ENCODE results near the gene CDK9.
A peak's percentile ranks its signal among the peaks of the same experiment; 100 is the strongest.
"Not testable (repeated sequence)": the region's sequence is repeated elsewhere in the genome, so short reads cannot be mapped to it uniquely, and the experiment has no call there.

Gene CDK9

DNA sequence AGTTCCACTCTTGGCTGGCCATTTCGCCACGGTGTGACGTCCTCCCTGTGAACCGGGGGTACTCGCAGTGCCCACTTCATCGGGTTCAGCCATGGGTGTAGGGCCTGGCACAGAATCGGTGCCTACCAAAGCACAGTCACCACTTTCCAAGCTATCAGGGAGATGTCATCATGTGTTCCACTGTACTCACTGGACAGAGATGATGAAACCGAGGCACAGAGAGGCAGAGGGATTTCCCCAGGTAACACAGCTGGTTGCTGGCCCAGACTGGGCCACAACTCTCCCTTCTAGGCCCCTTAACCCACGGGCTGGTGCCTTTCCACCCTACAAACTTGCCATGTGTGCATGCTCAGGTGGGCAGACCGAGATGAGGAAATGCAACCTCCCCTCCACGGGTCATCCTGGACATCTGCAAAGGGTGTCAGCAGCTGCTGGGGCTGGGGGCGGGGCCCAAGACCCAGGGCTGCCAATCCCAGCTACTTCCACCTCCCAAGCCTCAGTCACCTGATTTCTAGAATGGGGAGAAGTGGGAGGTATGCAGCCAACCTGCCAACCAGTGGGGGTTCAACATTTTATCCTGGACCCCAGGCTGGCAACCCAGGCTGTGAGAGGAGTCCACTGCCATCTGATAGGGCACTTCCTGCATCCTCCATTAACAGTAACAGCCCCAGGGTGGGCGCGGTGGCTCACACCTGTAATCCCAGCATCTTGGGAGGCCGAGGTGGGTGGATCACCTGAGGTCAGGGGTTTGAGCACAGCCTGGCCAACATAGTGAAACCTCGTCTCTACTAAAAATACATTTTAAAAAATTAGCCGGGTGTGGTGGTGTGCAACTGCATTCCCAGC, 6.5 kb upstream of the CDK9 start:
- peak in 1 of 56 donors; percentile 8 for DNase-seq

GRCh38 chr9:127780126-127780885, 5.5 kb upstream of the CDK9 start:
- DNase-seq, result peak in 35 of 56 donors; percentile 7 to 71 (median 43)

DNA sequence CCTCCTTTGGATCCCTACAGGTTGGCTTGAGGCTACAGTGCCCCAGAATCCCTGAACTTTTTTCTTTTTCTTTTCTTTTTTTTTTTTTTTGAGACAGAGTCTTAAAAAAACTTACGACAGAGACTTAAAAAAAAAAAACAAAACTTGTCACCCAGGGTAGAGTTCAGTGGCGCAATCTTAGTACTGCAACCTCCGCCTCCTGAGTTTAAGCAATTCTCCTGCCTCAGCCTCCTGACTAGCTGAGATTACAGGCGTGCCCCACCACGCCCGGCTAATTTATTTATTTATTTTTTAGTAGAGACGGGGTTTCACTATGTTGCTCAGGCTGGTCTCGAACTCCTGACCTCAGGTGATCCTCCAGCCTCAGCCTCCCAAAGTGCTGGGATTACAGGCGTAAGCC, 4.9 kb upstream of the CDK9 start:
- not testable (repeated sequence) for DNase-seq

DNA sequence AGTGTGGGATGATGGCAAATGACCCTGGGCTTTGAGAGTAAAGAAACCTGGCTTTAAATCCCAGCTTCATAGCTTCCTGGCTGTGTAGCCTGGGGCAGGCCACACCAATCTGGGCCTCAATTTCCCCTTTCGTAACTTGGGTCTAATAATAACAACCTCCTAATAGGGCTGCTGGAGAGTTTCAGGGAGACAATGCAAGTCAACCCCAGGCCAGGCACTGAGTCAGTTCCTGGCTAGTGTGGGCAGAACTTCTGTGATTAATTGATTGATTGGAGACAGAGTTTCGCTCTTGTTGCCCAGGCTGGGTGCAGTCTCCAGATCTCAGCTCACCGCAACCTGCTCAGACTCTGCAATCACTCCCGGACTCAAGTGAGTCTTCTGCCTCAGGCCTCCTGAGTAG, 4.0 kb upstream of the CDK9 start:
- no peak for DNase-seq

GRCh38 chr9:127783111-127784008, 2.5 kb upstream of the CDK9 start:
- DNase-seq, result peak in 7 of 56 donors; percentile 19 to 64 (median 31)

DNA sequence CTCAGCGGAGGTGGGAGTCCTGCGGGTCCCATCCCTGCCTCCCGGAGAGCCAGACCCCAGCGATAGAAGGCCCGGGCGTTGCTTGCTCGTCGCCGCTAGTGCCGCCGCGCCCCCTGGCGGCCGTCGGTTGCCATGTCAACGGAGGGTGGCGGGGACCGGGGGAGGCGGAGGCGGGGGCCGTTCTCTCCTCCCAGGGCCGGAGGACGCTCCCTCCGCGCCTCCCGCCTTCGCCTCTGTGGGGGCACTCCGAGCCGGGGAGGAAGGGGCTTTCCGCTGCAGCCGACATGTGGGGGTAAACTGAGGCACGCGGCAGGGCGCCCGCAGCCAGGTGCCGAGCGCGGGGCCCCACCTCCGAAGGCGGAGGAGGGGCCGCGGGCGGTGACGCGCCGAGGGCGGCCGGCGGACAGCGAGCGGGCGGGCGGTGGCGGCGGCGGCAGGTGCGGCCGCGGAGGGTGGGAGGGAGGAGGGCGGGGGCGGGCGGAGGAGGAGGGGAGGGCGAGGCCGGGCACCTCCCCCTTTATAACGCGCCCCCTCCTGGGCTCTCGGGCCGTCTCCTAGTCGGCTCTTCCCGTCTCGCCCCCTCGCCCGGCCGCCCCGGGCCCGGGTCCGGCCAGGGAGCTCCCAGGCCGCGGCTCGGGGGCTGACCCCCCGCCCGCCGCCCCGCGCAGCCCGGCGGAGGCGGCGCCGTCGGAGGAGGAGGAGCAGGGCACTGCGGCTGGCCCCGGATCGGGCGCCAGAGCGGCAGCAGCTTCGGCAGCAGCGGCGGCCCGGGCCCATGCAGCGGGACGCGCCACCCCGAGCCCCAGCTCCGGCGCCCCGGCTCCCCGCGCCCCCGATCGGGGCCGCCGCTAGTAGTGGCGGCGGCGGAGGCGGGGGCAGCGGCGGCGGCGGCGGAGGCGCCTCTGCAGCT, 556 bp upstream of the CDK9 start:
- DNase-seq, result peak in 53 of 56 donors; percentile 30 to 87 (median 74)

DNA sequence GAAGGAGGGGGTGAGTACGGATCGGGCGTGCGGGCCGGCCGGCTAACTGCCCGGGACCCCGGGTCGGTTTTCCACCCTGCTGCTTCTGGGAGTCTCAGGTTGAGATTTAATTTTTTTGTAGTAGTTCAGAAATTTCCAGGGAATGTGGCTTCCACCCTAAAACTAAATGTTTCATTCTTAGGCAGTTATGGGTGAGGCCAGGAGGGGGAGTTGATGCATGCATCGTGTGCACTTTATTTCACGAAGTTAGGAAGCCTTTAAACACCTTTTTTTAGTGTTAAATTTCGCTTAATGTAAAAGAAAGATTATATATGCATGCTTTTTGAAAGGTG, 905 bp downstream of the CDK9 start:
- DNase-seq, result no peak

- peak in 16 of 56 donors; percentile 5 to 68 (median 43) for DNase-seq
These were observed 2.6 kb downstream of the CDK9 start for GRCh38 chr9:127788337-127789011.

DNA sequence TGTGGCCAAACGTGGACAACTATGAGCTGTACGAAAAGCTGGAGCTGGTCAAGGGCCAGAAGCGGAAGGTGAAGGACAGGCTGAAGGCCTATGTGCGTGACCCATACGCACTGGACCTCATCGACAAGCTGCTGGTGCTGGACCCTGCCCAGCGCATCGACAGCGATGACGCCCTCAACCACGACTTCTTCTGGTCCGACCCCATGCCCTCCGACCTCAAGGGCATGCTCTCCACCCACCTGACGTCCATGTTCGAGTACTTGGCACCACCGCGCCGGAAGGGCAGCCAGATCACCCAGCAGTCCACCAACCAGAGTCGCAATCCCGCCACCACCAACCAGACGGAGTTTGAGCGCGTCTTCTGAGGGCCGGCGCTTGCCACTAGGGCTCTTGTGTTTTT, 3.3 kb downstream of the CDK9 start:
- no peak for DNase-seq

- no peak for DNase-seq
These were observed 4.4 kb downstream of the CDK9 start for GRCh38 chr9:127790094-127790855.

DNA sequence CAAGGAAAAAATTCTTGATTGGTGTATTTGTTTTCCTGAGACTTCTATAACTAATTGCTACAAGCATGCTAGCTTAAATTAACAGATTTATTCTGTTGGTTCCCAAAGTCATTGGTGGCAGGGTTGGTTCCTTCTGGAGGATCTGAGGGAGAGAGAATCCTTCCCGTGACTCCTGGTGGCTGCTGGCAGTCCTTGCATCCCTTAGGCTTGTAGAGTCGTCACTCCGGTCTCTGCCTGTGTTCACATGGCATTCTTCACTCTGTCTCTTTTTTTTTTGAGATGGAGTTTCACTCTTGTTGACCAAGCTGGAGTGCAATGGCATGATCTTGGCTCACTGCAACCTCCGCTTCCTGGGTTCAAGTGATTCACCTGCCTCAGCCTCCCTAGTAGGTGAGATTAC, 5.3 kb downstream of the CDK9 start:
- no peak for DNase-seq

DNA sequence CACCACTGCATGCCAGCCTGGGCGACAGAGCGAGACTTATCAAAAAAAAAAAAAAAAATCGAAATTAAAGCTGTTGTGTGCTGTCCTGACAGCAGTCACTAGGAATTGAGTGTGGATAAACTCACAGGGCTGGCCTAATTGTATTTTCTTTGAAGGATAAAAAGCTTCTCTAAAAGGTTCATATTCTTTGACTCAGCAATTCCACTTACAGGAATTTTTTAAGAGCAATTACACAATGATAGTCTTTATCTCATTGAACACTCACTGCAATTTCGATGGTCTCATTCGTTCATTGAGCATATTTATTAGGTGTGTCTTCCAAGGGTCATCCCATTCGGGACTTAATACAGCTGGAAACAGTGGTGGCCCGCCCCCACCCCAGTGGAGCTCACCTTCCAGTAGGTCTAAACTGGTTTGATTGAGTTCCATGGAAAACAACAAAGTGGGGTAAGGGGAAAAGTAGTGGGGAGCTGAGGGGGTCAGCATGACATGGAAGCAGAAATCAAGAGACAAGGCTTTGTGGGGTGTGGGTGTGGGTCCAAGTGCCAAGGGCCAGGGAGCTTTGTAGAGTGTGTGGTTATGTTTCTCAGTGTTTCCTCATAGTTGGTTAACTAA, 6.7 kb downstream of the CDK9 start:
- no peak for DNase-seq

- no peak for DNase-seq
These were observed 7.4 kb downstream of the CDK9 start for GRCh38 chr9:127793093-127793708.

GRCh38 chr9:127794001-127794791, 8.4 kb downstream of the CDK9 start:
- no peak for DNase-seq

GRCh38 chr9:127796225-127796813, 10.5 kb downstream of the CDK9 start:
- no peak for DNase-seq

GRCh38 chr9:127796852-127797370, 11.1 kb downstream of the CDK9 start:
- DNase-seq, result no peak
